ENCODE data around the gene CCDC9B.
A peak's percentile ranks its signal among the peaks of the same experiment; 100 is the strongest.

CCDC9B gene

DNA sequence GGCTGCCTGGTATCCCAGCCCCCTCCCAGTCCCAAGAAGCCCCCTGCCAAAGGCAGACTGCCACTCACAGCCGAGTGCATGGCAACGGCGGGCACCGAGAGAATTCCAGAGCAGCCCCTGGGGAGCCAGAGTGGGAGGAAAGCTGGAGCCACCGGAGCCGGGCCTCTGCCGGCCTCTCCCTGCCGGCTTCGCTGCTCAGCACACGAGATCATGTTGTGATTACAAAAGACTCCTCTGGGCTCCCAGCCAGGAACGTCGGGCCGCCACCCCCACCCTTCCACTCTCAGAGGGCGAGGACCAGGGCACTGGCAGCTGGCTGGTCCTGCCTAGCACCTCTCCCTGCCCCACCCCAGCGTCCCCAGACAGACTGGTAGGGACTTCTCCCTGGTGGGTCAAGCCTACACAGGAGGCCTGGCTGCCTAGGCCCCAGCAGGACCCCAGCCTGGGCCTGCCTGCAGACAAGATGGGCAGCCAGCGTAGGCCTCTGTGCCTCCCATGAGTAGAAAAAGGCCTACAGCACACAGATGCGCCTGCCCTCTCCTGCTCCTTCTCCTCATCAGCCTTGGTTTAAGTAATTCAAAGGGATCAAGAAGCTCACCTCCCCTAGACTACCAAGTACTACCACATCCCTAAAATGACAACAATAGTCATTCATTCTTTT, at the start of gene CCDC9B:
CCDC9B (minus strand) TSS at position 200 of the 661 bp plus-strand sequence; CDS start at position 80, 120 bp downstream.
- DNase-seq = peak; percentile 81

DNA sequence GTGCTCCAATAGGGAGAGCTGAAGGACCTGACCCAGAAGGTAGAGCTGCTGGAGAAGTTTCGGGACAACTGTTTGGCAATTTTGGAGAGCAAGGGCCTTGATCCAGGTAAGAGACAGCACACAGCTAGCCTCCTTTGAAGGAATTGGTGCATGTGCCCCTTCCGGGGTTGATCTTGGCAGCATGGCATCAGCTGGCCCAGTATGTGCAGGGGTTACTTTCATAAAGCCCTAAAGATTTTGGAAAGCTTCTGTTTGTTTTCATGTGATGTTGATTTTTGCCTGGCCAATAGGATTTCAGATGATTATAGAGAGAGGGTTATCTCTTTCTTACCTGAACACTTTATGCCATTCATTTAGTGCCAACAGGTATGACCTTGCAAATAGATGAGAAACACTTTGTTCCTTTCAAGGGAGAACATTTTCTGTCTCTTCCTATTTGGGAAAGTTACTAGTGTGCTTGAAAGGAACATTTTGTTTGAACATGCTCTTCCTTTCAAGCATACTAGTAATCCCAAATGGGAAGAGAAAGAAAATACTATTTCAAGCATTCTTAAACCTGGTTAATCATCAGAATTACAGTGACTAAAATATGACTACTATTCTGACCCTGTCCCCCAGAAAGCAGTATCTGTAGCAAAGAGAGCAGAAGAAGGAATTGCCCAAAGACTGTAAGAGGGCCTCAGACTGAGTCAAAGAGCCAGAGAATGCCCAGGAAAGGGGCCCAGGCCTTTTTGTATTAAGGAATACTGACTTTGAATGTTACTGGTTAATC, 49.3 kb upstream of the CCDC9B start:
- no peak for DNase-seq

DNA sequence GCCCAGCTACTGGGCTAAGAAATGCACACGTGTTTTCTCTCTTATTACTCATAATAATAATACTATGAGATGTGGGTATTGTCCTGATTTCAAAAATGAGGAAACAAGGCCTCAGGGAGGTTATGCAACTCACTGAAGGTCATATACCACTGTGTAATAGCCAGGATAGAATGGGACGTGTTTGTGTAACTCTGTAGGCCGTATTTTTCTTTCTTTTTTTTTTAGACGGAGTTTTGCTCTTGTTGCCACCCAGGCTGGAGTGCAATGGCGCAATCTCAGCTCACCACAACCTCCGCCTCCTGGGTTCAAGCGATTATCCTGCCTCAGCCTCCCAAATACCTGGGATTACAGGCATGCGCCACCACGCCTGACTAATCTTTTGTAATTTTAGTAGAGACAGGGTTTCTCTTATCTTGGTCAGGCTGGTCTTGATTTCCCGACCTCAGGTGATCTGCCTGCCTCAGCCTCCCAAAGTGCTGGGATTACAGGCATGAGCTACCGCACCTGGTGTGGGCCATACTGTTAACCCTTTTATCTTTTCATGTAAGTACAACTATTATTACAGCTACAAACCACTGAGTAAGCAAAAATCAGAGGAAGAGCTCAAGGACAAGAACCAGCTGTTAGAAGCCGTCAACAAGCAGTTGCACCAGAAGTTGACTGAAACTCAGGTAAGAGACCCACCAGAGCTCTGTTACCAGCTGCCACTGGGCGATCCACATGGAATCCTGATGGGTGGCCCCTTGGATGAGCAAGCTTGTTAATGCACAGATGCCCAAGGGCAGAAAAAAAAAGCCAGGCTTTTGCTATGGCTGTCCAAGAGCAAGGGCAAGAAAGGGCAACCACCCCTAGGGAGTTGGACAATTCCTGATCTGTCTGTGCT, 48.4 kb upstream of the CCDC9B start:
- DNase-seq = peak; percentile 97

DNA sequence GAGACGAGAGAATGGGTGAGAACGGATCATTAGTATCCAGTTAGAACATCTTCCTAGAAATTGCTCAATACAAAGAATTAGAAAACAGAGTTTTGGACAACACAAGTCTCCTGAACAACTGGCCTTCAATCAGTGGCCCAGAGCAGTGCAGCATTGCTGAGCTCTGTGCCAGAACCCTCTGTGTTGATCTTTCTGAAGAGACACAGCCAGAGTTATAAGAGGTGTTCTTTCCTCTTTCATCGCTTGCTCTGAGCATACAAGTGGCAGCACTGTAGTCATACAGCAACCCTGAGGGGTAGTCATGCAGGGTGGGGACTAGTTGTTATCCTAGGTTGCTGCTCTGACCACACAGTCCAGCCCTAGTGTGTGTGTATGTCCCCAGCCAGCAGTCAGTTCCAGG, 45.7 kb upstream of the CCDC9B start:
- no peak for DNase-seq

DNA sequence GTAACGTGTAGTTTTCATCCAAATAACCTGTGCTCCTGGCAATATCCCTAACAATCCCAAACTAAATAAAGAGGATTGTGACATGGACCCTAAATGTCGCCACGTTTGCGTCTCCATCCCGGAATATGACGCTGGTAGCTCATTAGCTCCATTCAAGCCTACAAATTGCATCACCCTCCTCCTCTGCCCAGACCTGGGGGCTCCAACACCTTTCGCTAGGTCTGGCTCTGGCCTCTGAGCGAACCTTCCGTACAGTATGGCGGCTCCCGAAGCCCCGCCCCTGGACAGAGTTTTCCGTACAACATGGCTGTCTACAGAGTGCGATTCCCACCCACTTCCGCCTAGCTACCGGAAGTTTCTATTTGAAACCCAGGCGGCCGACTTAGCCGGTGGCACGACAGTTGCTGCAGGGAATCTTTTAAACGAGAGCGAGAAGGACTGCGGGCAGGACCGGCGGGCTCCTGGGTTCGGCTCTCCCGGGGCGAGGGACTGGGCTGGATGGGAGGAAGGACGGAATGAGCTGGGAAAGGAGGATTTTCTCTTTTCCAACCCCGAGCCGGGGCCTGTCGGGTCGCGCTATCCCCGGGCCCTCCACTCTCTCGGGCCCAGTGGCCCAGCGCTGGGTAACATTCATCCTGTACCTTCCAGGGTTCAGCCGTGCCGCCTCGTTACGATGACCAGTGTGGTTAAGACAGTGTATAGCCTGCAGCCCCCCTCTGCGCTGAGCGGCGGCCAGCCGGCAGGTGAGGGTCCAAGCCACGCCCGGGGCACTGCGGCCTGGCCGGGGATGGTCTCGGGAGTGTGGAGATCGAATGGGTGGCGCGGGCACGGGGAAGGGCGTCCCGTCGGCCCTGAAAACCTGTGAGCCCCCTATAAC, 42.1 kb upstream of the CCDC9B start, which contains the start of gene KNSTRN:
KNSTRN (plus strand) TSS at position 142 of the 877 bp plus-strand sequence; CDS start at position 257, 115 bp downstream.
- peak; percentile 94 for DNase-seq

DNA sequence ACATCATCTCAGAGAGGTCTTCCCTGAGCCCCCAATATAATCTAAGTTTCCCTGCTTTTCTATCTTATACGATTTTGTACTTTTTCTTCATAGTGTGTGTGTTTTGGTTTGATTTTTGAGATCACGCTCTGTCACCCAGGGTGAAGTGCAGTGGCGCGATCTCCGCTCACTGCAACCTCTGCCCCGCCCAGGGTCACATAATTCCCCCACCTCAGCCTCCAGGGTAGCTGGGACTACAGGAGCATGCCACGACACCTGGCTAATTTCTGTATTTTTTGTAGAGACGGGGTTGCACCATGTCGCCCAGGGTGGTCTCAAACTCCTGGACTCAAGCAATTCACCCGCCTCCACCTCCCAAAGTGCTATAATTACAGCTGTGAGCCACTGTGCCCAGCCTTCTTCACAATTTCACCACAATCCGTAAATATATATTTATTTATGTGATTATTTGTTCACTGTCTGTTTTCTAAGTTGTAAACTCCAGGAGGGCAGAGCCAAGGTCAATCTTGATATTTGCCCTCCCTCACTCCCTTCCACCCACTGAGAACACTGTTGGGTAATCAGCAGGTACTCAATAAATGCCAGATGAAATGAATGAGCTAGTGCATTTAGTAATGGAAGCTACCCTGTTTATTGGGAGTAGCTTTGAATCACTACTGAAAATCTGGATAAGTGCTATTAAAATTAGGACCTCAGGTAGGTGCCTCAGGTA, 41.2 kb upstream of the CCDC9B start:
- DNase-seq = no peak

DNA sequence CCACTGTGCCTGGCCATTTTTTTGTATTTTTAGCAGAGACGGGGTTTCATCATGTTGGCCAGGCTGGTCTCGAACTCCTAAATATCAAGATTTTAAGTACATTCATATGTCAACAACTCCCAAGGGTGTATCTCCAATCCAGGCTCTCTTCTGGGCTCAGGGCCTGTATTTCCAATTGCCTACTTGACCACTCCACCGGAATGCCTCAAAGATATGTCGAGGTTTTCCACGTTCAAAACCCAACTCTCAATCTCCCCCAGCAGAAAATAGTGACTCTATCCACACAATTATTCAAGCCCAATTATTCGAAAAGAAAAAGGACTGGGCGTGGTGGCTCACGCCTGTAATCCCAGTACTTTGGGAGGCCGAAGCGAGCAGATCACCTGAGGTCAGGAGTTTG, 39.9 kb upstream of the CCDC9B start:
- no peak for DNase-seq

DNA sequence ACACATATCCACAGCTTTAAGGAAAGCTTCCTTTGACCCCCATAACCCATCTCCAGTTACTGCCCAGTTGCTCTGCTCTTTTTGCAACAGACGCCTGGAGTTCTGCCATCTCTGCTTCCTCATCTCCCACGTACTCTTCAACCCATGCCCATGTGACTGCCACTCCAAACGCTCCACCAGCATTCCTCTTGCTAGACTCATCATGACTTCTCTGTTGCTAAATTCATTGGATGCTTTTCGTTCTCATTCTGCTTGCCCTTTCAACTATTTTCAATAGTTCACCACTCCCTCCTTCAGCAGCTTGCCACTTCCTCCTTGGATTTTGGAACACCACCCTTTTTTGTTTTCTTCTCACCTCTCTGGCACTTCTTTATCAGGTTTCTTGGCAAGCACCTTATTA, 39.1 kb upstream of the CCDC9B start:
- DNase-seq = peak; percentile 91

DNA sequence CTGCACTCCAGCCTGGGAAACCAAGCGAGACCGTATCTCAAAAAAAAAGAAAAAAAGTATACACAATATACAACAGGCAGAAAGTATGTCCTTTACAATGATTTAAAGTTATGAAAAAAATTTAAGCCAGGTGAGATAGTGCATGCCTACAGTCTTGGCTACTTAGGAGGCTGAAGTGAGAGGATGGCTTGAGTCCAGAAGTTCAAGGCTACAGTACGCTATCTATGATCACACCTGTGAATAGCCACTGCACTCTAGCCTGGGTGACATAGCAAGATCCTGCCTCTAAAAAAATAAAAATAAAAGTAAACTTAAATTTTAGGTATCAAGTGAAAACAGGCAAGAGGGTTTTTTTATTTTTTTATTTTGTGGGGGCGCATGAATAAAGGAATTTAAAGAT, 38.6 kb upstream of the CCDC9B start:
- DNase-seq = no peak

DNA sequence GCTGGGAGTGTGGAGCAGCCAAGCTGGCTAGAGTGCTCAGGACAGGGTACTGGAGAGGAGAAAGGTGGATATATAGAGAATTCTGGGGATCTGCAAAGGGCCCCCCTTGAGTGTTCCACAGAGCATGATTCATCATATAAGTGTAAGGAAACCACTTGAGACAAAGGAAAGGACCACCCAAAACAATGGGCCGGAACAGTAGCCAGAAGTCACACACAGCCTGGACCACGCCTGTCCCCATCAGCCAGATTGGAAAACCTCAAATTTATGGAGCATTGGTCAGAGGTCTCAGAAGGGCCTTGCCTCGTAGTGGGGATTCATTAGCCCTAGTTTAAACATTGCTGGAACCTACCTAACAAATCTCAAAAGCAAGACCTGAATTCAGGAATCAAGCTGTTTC, 36.9 kb upstream of the CCDC9B start:
- DNase-seq = no peak

DNA sequence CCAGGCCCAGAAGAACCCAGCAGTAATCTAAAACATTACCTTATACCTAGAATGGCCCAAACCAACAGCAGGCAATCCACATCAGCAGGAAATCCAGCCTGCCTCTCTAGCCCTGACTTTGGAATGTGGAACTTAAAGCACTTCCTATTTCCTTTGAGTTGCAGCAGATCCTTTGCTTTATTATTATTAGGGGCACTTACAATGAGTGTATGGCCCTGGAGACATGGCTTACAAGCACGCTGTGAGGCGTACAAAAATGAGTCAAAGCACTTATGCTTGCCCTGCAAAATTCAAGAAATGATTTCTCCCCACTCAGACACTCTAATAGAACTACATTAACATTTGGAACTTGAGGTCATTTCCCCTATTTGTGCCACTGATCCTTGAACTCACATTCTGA, 32.2 kb upstream of the CCDC9B start:
- DNase-seq = peak; percentile 38

DNA sequence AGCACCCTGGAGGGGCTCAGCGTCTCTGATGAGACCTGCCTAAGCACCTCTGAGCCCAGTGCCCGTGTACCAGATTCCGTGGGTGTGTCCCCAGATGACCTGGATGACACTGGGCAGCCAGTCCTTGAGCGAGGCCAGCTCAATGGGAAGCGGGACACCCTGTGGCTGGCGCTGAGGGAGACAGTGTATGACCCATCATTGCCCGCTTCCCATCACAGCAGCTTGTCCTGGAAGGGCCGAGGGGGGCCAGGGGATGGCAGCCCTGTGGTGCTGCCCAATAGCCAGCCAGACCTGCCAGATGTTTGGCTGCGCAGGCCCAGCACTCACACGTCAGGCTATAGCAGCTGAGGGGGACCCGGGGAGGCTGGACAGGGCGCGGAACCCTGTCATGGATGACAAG, 29.2 kb upstream of the CCDC9B start:
- DNase-seq = no peak

DNA sequence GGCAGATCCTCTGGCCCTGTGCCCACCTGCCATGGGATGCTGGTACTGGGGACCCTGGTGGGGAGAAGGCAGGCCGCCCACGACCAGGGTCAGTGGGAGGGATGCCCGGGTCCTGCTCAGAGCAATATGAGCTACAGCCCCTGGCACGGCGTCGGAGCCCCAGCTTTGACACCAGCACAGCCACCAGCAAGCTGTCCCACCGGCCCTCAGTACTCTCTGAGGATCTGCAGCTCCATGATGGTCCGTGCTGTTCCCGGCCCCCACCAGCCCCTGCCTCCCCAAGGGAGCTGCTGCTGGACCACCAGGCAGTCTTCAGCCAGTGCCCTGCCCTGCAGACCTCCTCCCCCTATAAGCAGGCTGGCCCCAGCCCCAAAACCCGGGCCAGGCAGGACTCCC, 28.7 kb upstream of the CCDC9B start:
- DNase-seq = no peak

DNA sequence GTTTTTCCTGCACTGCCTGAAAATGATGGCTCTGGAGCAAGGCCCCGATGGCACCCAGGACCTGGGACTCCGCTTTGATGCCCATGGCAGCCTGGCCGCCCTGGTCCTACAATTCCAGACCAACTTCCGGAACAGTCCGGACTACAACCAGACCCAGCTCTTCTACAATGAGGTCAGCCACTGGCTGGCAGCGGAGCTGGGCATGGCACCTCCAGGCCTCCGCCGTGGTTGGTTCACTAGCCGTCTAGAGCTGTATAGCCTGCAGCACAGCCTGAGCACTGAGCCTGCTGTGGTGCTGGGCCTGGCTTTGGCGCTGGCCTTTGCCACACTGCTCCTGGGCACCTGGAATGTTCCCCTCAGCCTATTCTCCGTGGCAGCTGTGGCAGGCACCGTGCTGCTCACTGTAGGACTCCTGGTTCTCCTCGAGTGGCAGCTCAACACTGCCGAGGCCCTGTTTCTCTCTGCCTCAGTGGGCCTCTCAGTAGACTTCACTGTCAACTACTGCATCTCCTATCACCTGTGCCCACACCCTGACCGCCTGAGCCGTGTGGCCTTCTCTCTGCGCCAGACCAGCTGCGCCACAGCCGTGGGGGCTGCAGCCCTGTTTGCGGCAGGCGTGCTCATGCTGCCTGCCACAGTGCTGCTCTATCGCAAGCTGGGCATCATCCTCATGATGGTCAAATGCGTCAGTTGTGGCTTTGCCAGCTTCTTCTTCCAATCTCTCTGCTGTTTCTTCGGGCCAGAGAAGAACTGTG, 28.2 kb upstream of the CCDC9B start:
- DNase-seq = no peak

DNA sequence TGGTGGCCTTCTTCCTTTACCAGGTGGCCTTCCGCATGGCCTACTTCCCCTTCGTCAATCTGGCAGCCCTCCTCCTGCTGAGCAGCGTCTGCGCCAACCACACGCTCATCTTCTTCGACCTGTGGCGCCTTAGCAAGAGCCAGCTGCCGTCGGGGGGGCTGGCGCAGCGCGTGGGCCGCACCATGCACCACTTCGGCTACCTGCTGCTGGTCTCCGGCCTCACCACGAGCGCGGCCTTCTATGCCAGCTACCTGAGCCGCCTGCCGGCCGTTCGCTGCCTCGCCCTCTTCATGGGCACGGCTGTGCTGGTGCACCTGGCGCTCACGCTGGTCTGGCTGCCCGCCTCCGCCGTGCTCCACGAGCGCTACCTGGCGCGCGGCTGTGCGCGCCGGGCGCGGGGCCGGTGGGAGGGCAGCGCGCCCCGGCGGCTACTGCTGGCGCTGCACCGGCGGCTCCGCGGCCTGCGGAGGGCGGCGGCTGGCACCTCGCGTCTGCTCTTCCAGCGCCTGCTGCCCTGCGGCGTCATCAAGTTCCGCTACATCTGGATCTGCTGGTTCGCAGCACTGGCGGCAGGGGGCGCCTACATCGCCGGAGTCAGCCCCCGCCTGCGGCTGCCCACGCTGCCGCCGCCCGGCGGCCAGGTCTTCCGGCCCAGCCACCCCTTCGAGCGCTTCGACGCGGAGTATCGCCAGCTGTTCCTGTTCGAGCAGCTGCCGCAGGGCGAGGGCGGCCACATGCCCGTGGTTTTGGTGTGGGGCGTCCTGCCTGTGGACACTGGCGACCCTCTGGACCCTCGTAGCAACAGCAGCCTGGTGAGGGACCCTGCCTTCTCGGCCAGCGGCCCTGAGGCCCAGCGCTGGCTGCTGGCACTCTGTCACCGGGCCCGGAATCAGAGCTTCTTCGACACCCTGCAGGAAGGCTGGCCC, 27.2 kb upstream of the CCDC9B start:
- DNase-seq = peak; percentile 91

DNA sequence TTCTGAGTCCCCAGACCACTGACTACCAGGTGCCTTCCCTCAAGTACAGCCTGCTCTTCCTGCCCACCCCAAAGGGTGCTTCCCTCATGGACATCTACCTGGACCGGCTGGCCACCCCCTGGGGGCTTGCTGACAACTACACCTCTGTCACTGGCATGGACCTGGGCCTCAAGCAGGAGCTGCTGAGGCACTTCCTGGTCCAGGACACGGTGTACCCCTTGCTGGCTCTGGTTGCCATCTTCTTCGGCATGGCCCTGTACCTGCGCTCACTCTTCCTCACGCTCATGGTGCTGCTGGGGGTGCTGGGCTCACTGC, 26.6 kb upstream of the CCDC9B start:
- DNase-seq = no peak

DNA sequence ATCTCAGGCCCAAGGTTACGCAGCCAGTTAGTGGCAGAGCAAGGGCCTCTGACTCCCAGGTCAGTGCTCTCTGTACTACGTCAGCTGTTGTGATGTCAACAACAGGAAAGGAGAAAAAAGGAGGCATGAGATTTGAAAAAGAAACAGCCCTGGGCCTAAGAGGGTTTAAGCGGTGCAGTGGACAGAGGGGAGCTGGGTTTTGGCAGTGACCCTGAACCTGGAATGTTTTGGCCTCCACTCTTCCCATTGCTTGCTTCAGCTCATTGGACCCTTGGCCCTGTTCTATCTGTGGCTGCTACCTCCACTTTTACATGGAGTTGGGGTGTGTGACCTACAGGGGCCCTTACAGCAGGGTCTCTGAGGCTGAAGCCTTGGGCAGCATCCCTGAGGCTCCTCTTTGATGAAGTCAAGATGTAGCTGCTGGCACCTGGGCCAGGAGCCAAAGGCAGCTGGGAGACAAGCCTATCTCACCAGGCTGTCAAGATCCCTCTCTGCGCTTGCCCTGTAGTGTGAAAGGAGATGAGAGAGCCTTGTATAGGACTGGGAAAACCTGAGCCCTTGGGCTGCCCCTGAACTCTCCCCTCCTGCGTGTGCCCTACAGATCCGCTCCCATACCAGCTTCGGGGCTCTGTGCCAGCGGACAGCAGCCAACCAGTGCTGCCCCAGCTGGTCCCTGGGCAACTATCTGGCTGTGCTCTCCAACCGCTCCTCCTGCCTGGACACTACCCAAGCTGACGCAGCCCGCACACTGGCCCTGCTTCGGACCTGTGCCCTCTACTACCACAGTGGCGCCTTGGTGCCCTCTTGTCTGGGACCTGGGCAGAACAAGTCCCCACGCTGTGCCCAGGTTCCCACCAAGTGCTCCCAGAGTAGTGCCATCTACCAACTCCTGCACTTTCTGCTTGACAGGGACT, 26.0 kb upstream of the CCDC9B start:
- DNase-seq = no peak

DNA sequence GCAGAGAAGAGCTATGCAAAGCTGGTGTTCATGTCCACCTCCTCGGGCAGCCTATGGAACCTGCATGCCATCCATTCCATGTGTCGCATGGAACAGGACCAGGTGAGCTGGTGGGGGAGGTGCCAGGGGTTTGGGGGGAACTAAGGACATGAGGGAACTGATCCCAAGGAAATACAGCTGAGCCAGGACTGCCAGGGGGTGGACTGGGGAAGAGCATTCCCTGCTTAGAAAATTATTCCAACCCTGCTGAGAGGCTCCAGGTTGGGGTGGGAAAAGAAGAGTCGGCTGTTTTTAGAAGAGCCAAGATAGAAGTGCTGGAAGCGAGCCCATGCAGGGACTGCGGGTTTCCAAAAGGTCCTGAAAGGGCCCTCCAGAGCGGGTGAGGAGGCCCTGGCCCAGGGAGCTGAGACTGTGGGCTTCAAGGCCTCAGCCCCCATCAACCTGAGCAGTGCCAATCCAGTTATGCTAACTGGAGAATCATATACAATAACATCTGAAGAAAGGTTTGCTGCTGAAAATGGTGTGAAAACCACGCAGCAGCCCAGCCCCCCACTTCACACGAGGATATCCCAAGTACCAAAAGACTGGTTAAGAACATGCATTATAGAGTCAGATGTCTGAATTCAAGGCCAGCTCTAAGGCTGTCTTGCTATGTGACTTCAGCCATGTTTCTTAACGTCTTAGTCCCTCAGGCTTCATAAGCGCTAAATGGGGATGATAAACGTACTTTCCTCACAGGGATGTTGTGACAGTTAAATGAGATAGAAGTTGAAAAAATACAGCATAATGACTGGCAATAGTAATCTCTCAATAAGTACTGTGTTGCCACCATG, 25.1 kb upstream of the CCDC9B start:
- DNase-seq = no peak

Measured in inflammatory macrophage treated with lipopolysaccharide for 4 hours (primary cell).